Measurements from ENCODE around the gene DCTPP1. TPM values are rescaled to one million over a fixed set of nuclear protein-coding genes. Genes with fewer than 3 reads are reported as not detected.

Gene DCTPP1
- total and polyA plus RNA-seq, 12 donors: 12.0 to 42.6 (median 29.7) TPM

DNA sequence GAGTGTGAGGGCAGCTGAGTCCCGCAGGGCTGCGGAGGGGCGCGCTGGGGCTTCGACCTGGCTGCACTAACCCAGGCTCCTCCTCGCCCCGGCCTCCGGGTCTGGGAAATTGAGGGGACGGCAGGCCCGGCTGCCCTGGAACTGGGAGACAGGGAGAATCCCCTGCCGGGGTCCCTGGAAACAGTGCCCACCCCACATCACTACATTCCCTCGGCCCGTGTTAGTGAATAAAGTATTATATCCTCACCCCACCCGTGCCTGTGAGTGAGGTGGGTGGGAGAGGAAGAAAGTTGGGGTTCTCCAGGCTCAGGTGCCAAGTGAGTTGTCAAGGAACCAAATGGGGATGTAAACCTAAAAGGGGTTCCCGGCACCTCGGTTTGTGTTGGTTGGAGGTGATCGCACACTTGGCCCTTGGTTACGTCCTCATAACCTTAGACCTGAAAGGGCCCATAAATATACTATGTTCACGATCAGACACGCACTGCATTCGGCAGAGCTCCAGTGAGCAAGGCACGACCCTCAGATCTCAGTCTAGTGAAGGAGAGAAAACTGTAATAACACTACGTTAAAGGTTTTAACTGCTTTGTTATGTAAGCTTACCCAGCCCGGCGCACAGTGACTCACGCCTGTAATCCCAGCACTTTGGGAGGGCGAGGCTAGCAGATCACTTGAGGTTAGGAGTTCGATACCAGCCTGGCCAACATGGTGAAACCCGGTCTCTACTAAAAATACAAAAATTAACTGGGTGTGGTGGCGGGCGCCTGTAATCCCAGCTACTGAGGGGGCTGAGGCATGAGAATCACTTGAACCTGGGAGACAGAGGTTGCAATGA lies 11.3 kb downstream of the DCTPP1 start:
- Histone ChIP-seq H3K27ac (peak overlapping the region; percentile 49 to 91 (median 78)), H3K27me3 (no peaks in the 10 kb centered on the region), H3K4me3 (peak overlapping the region in 9 of 10 donors; percentile 53 to 77 (median 66)), H3K4me1 (peaks cover 3 to 17% (median 11%) of the 10 kb centered on the region in 9 donors), H3K36me3 (peaks cover 0 to 39% (median 10%) of the 10 kb centered on the region in 9 donors), H3K9me3 (no peaks in the 10 kb centered on the region)
- intact Hi-C loops (cut with DNase I): loop anchor here in 3 of 10 donors (10.0 kb wide), 3 partner anchors 64 to 354 kb away; partner anchors contain the start of genes ALDOA (in 1 of the 3), CD2BP2 (in 1 of the 3) and ZNF689 (in 1 of the 3)
- TF ChIP-seq, protein P1, sequence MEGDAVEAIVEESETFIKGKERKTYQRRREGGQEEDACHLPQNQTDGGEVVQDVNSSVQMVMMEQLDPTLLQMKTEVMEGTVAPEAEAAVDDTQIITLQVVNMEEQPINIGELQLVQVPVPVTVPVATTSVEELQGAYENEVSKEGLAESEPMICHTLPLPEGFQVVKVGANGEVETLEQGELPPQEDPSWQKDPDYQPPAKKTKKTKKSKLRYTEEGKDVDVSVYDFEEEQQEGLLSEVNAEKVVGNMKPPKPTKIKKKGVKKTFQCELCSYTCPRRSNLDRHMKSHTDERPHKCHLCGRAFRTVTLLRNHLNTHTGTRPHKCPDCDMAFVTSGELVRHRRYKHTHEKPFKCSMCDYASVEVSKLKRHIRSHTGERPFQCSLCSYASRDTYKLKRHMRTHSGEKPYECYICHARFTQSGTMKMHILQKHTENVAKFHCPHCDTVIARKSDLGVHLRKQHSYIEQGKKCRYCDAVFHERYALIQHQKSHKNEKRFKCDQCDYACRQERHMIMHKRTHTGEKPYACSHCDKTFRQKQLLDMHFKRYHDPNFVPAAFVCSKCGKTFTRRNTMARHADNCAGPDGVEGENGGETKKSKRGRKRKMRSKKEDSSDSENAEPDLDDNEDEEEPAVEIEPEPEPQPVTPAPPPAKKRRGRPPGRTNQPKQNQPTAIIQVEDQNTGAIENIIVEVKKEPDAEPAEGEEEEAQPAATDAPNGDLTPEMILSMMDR (IDR thresholded peaks at IDR 0.05): peak in 1 of 9 donors; percentile 3
- no peak for ATAC-seq
- 68 to 72% methylated on average over 31 of the region's 31 CpGs for WGBS, 2 donors
- no peak for DNase-seq

DNA sequence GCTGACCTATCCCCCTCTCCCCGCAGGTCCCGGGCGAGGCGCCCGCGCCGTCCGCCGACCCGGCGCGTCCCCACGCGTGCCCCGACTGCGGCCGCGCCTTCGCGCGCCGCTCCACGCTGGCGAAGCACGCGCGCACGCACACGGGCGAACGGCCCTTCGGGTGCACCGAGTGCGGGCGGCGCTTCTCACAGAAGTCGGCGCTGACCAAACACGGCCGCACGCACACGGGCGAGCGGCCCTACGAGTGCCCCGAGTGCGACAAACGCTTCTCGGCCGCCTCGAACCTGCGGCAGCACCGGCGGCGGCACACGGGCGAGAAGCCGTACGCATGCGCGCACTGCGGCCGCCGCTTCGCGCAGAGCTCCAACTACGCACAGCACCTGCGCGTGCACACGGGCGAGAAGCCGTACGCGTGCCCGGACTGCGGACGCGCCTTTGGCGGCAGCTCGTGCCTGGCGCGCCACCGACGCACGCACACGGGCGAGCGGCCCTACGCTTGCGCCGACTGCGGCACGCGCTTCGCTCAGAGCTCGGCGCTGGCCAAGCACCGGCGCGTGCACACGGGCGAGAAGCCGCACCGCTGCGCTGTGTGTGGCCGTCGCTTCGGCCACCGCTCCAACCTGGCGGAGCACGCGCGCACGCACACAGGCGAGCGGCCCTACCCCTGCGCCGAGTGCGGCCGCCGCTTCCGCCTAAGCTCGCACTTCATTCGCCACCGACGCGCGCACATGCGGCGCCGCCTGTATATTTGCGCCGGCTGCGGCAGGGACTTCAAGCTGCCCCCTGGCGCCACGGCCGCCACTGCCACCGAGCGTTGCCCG lies 12.1 kb downstream of the DCTPP1 start:
- H3K36me3 ChIP-seq: peaks cover 0 to 38% (median 4%) of the 10 kb centered on the region in 9 donors
- peaks cover 3 to 17% (median 11%) of the 10 kb centered on the region in 9 donors for H3K4me1 ChIP-seq
- DNase-seq (peak; percentile 78 to 89), ATAC-seq (peak; percentile 92 to 96 (median 94))
- no peaks in the 10 kb centered on the region for H3K27me3 ChIP-seq
- no peaks in the 10 kb centered on the region for H3K9me3 ChIP-seq
- H3K27ac ChIP-seq: peak overlapping the region; percentile 58 to 91 (median 78)
- TF ChIP-seq, protein P1 (IDR thresholded peaks at IDR 0.05): peak in 6 of 9 donors; percentile 14 to 51 (median 36)
- H3K4me3 ChIP-seq: peak overlapping the region; percentile 20 to 77 (median 65)
- intact Hi-C loops (cut with DNase I): loop anchor here in 3 of 10 donors (10.0 kb wide), 3 partner anchors 63 to 353 kb away; partner anchors contain the start of genes ALDOA (in 1 of the 3), CD2BP2 (in 1 of the 3) and ZNF689 (in 1 of the 3)
- WGBS, 2 donors: 1% methylated on average over 133 to 140 of the region's 140 CpGs

DNA sequence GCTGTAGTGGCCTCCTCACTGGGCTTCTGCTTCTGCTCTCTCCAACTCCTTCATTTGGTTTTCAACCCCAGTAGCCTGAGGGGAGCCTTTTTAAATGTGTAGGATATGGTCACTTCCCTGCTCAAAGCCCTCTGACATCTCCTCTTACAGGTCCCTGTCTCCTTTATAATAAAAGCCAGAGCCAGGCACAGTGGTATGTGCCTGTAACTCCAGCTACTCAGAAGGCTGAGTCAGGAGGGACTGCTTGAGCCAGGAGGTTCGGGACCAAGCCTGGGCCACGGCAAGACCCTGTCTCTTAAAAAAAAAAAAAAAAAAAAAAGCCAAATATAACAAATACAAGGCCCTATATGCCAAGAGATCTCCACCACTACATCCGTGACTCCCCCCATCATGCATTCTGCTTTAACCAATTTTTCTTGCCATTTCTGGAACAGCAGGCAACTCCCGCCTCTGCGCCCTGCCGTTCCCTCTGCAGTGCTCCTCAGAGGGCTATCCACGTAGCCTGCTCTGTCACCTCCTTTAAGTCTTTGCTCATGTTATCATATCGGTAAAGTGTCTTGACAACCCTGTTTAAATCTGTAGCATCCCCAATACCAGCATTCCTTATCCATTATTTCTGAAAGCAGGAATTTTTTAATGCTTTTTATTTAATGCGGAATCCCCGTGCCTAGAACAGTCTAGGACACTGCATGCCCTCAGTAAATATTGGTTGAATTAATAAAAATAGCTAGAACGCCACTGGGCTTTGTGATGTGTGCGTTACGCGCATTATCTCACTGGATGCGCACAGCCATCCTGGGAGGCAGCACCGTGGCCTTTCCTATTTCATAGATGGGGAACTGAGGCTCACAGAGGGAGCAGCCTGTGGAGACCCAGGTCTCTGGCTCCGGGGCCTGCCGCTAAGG lies 13.0 kb downstream of the DCTPP1 start:
- TF ChIP-seq, protein P1 (IDR thresholded peaks at IDR 0.05): no peak
- ATAC-seq: no peak
- Histone ChIP-seq H3K27ac (peak overlapping the region in 9 of 10 donors; percentile 58 to 91 (median 75)), H3K9me3 (no peaks in the 10 kb centered on the region), H3K27me3 (no peaks in the 10 kb centered on the region), H3K36me3 (peaks cover 0 to 38% (median 0%) of the 10 kb centered on the region in 9 donors), H3K4me3 (peak overlapping the region; percentile 20 to 77 (median 65)), H3K4me1 (peaks cover 3 to 17% (median 11%) of the 10 kb centered on the region in 9 donors)
- no peak for DNase-seq
- 64 to 65% methylated on average over 18 of the region's 18 CpGs for WGBS, 2 donors
- intact Hi-C loops (cut with DNase I): loop anchor here in 3 of 10 donors (10.0 kb wide), 3 partner anchors 62 to 352 kb away; partner anchors contain the start of genes ALDOA (in 1 of the 3), CD2BP2 (in 1 of the 3) and ZNF689 (in 1 of the 3)
